ENCODE data around the gene GARNL3.

- TF ChIP-seq CTCF (IDR thresholded peaks at IDR 0.05) (no peak), POLR2A (IDR thresholded peaks at IDR 0.05) (no peak)
Measured at GRCh38 chr9:127295005-127295404, 30.4 kb downstream of the GARNL3 start.
